CD4-positive, alpha-beta T cell (primary cell): ENCODE results near the gene FHDC1. TPM values are rescaled to one million over a fixed set of nuclear protein-coding genes. Genes with fewer than 3 reads are reported as not detected.

Experiments used
- ATAC-seq: fragments of 200-7000 bp; cut with Tn5 transposase; one replicate; pipeline ENCODE4 v1.10.0; 2022; ENCODE audit warnings: mild to moderate bottlenecking; ENCODE audit not compliant: poor library complexity
- CTCF ChIA-PET: fragments of 350-600 bp; sonication (Branson Sonifier 250); formaldehyde crosslinking; loops from one replicate; lab custom pipeline; 2021; ENCODE audit warnings: antibody characterized with exemption, inconsistent platforms; lab: Charles Lee
- POLR2A ChIA-PET: fragments of 350-600 bp; sonication (Branson Sonifier 250); formaldehyde crosslinking; loops from one replicate; lab custom pipeline; 2021; ENCODE audit warnings: antibody characterized with exemption, inconsistent platforms; lab: Charles Lee
- DNase-seq, 14 experiments: peaks; one replicate each; pipeline ENCODE4 v3.0.0-alpha.2; 2013 to 2020; ENCODE audit warnings: mixed read lengths in 2 of 14
- H3K27ac ChIP-seq, 2 donors: one replicate each; pipeline versions ENCODE4 v1.5.1 to v1.7.0; 2013; ENCODE audit warnings: low read length in 2 of 2, low read depth in 1 of 2, mild to moderate bottlenecking in 1 of 2
- H3K27me3 ChIP-seq, 2 experiments: 1 replicate in 1 of 2; 2 replicates in 1 of 2; pipeline versions ENCODE4 v1.6.1 to v1.7.0; 2013; ENCODE audit warnings: low read length in 2 of 2, control low read depth in 1 of 2, mild to moderate bottlenecking in 1 of 2, moderate library complexity in 1 of 2; ENCODE audit not compliant: insufficient read depth in 2 of 2, control insufficient read depth in 1 of 2
- H3K36me3 ChIP-seq: one replicate; pipeline ENCODE4 v1.6.1; 2013; ENCODE audit warnings: low read length, control low read depth; ENCODE audit not compliant: insufficient read depth
- H3K4me1 ChIP-seq: one replicate; pipeline ENCODE4 v1.6.1; 2013; ENCODE audit warnings: low read length, control low read depth; ENCODE audit not compliant: insufficient read depth
- H3K4me3 ChIP-seq: one replicate; pipeline ENCODE4 v1.5.1; 2013; ENCODE audit warnings: mild to moderate bottlenecking, low read length, moderate library complexity
- H3K9me3 ChIP-seq, 2 experiments: 1 replicate in 1 of 2; 2 replicates in 1 of 2; pipeline versions ENCODE4 v1.6.1 to v1.7.0; 2013; ENCODE audit warnings: low read length in 2 of 2, mild to moderate bottlenecking in 2 of 2, control low read depth in 1 of 2, moderate library complexity in 1 of 2; ENCODE audit not compliant: control insufficient read depth in 1 of 2, insufficient read depth in 1 of 2
- H3K27ac Mint-ChIP-seq: one replicate; pipeline ENCODE4 v1.8.0; 2020; ENCODE audit warnings: mixed read lengths
- H3K27me3 Mint-ChIP-seq: one replicate; pipeline ENCODE4 v1.8.0; 2021; ENCODE audit warnings: mixed read lengths
- H3K36me3 Mint-ChIP-seq: one replicate; pipeline ENCODE4 v1.8.0; 2021; ENCODE audit warnings: low read depth, mixed read lengths
- H3K4me1 Mint-ChIP-seq: one replicate; pipeline ENCODE4 v1.8.0; 2021; ENCODE audit warnings: low read depth, mixed read lengths
- H3K4me3 Mint-ChIP-seq: one replicate; pipeline ENCODE4 v1.8.0; 2020; ENCODE audit warnings: mild to moderate bottlenecking, mixed read lengths
- H3K9me3 Mint-ChIP-seq: one replicate; pipeline ENCODE4 v1.8.0; 2020; ENCODE audit warnings: mixed read lengths
- intact Hi-C, 2 experiments: fragments of 100-400 bp; cut with DNase I in 1 of 2; cut with micrococcal nuclease in 1 of 2; formaldehyde crosslinking; loops; one replicate each; pipeline versions ENCODE4 v1.15.1 to v1.9.0; 2023 to 2025; cut with DNase I, micrococcal nuclease
- total RNA-seq, 174 experiments: library from RNA in 2 of 174; stranded (reverse) in 2 of 174; gene quantifications; one replicate each; pipeline ENCODE4 v1.2.3 and lab custom pipeline; 2021 to 2026
- TF ChIP-seq, protein P1 (sequence below): fragments of 200-600 bp; IDR thresholded peaks from one replicate; pipeline ENCODE4 v1.8.0; 2022; ENCODE audit warnings: antibody characterized with exemption, mild to moderate bottlenecking

FHDC1 gene
- total RNA-seq, 2 experiments from 2014 or later = 0.03 TPM; not detected in 1

DNA sequence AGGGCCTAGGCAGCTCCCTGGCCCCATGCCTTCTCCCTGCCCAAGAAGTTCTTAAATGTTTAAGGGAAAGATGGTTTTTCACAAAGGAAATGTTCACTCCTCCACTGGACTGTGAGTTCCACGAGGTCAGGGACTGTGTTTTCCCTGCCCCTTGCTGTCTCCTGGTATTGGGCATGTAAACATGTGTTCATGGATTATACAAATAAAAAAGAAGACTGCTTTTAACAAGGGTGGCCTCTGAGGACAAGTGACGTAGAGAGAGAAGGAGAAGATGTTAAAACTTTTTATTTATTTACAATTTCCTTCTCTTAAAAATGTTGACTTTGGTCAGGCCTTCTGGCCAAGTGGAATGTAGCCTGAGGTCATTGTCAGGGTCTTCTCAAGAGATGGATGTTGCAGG lies 66.0 kb downstream of the FHDC1 start:
- Mint-ChIP-seq H3K4me3 (no peak overlapping the region), H3K4me1 (no peaks in the 10 kb centered on the region), H3K27ac (no peak overlapping the region), H3K9me3 (no peaks in the 10 kb centered on the region), H3K27me3 (peaks cover 4% of the 10 kb centered on the region), H3K36me3 (no peaks in the 10 kb centered on the region)
- H3K9me3 ChIP-seq = no peaks in the 10 kb centered on the region
- H3K36me3 ChIP-seq = no peaks in the 10 kb centered on the region
- no peaks in the 10 kb centered on the region for H3K4me1 ChIP-seq
- intact Hi-C loops = no loop called here
- H3K27ac ChIP-seq = no peak overlapping the region
- ChIA-PET POLR2A (no interaction called here), CTCF (no interaction called here)
- TF ChIP-seq, protein P1, sequence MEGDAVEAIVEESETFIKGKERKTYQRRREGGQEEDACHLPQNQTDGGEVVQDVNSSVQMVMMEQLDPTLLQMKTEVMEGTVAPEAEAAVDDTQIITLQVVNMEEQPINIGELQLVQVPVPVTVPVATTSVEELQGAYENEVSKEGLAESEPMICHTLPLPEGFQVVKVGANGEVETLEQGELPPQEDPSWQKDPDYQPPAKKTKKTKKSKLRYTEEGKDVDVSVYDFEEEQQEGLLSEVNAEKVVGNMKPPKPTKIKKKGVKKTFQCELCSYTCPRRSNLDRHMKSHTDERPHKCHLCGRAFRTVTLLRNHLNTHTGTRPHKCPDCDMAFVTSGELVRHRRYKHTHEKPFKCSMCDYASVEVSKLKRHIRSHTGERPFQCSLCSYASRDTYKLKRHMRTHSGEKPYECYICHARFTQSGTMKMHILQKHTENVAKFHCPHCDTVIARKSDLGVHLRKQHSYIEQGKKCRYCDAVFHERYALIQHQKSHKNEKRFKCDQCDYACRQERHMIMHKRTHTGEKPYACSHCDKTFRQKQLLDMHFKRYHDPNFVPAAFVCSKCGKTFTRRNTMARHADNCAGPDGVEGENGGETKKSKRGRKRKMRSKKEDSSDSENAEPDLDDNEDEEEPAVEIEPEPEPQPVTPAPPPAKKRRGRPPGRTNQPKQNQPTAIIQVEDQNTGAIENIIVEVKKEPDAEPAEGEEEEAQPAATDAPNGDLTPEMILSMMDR = no peak
- H3K27me3 ChIP-seq = peaks cover 0 to 3% of the 10 kb centered on the region in 2 experiments
- DNase-seq (no peak), ATAC-seq (no peak)
- no peak overlapping the region for H3K4me3 ChIP-seq

GRCh38 chr4:153004081-153004850 lies 68.1 kb downstream of the FHDC1 start:
- ATAC-seq (no peak), DNase-seq (no peak)
- POLR2A ChIA-PET = no interaction called here
- no peaks in the 10 kb centered on the region for H3K4me1 ChIP-seq
- CTCF ChIA-PET = interaction anchor here (0.9 kb wide), 1 partner anchor 12 kb away, joined by 3 read pairs; no protein-coding TSS in a partner anchor
- peaks cover 4% of the 10 kb centered on the region for H3K27me3 Mint-ChIP-seq
- H3K27ac Mint-ChIP-seq = no peak overlapping the region
- intact Hi-C loops = no loop called here
- TF ChIP-seq, protein P1 = no peak
- no peaks in the 10 kb centered on the region for H3K36me3 Mint-ChIP-seq
- H3K36me3 ChIP-seq = no peaks in the 10 kb centered on the region
- no peaks in the 10 kb centered on the region for H3K4me1 Mint-ChIP-seq
- no peak overlapping the region for H3K4me3 Mint-ChIP-seq
- no peaks in the 10 kb centered on the region for H3K27me3 ChIP-seq
- H3K9me3 ChIP-seq = no peaks in the 10 kb centered on the region
- H3K27ac ChIP-seq = no peak overlapping the region
- H3K9me3 Mint-ChIP-seq = no peaks in the 10 kb centered on the region
- H3K4me3 ChIP-seq = no peak overlapping the region

GRCh38 chr4:153005899-153006381 lies 69.8 kb downstream of the FHDC1 start:
- H3K4me3 Mint-ChIP-seq = no peak overlapping the region
- no peaks in the 10 kb centered on the region for H3K4me1 Mint-ChIP-seq
- ChIA-PET CTCF (no interaction called here), POLR2A (no interaction called here)
- Histone ChIP-seq H3K9me3 (peaks cover 0 to 3% of the 10 kb centered on the region in 2 experiments), H3K27me3 (no peaks in the 10 kb centered on the region), H3K27ac (no peak overlapping the region), H3K4me1 (no peaks in the 10 kb centered on the region), H3K4me3 (no peak overlapping the region), H3K36me3 (no peaks in the 10 kb centered on the region)
- no peaks in the 10 kb centered on the region for H3K9me3 Mint-ChIP-seq
- no peak for DNase-seq
- intact Hi-C loops = no loop called here
- no peaks in the 10 kb centered on the region for H3K36me3 Mint-ChIP-seq
- H3K27ac Mint-ChIP-seq = no peak overlapping the region
- TF ChIP-seq, protein P1 = no peak
- no peak for ATAC-seq
- no peaks in the 10 kb centered on the region for H3K27me3 Mint-ChIP-seq
